Right lobe of liver (tissue), 6 donors: ENCODE data around the gene FOXC1. TPM values are rescaled to one million over a fixed set of nuclear protein-coding genes. Genes with fewer than 3 reads are reported as not detected.

Source experiments
- ATAC-seq, 4 donors: fragments of 200-7000 bp; cut with Tn5 transposase; one replicate each; pipeline ENCODE4 v1.9.1; 2020; ENCODE audit warnings: mild to moderate bottlenecking in 4 of 4, moderate library complexity in 4 of 4
- DNase-seq, 3 donors: peaks; one replicate each; pipeline ENCODE4 v3.0.0-alpha.2; 2020
- H3K27ac ChIP-seq, 3 donors: fragments of 200-600 bp; one replicate each; pipeline ENCODE4 v1.8.0; 2022
- H3K27me3 ChIP-seq, 2 donors: fragments of 200-600 bp; one replicate each; pipeline ENCODE4 v1.8.0; 2022
- H3K36me3 ChIP-seq, 4 donors: fragments of 200-600 bp; sonication (generic) in 1 of 4; one replicate each; pipeline versions ENCODE4 v1.5.1 to v1.8.0; 2017 to 2022; ENCODE audit warnings: control low read depth in 1 of 4
- H3K4me1 ChIP-seq, 4 donors: fragments of 200-600 bp; sonication (generic) in 1 of 4; one replicate each; pipeline versions ENCODE4 v1.5.1 to v1.8.0; 2017 to 2022; ENCODE audit warnings: control low read depth in 1 of 4
- H3K4me3 ChIP-seq, 3 donors: fragments of 200-600 bp; one replicate each; pipeline ENCODE4 v1.8.0; 2022
- H3K9me3 ChIP-seq, 4 donors: fragments of 200-600 bp; sonication (generic) in 1 of 4; one replicate each; pipeline versions ENCODE4 v1.5.1 to v1.8.0; 2017 to 2022; ENCODE audit warnings: control low read depth in 1 of 4
- CTCF ChIP-seq, 4 donors: fragments of 200-600 bp in 3 of 4; fragments of 450-650 bp in 1 of 4; IDR thresholded peaks; one replicate each; pipeline versions ENCODE4 v1.5.1 to v1.8.0; 2016 to 2022; ENCODE audit warnings: antibody characterized with exemption in 4 of 4, mild to moderate bottlenecking in 2 of 4
- POLR2A ChIP-seq: fragments of 450-650 bp; IDR thresholded peaks from one replicate; pipeline ENCODE4 v1.6.1; 2017; ENCODE audit warnings: antibody characterized with exemption, mild to moderate bottlenecking
- WGBS: methylation state at CpG from one replicate; pipeline ENCODE4 v1.1.6; 2018; ENCODE audit warnings: low coverage, low lambda C conversion rate; ENCODE audit not compliant: insufficient coverage; ENCODE audit errors: missing lambda C conversion rate; 5-methylcytosine and 5-hydroxymethylcytosine counted together
- intact Hi-C, 2 donors: fragments of 100-400 bp; cut with DNase I; formaldehyde crosslinking; loops; one replicate each; pipeline versions ENCODE4 v1.11.2 to v1.14.1; 2022
- total RNA-seq, 6 experiments: library from RNA; depleted of rRNA in 2 of 6; stranded (reverse); fragments of >200 nt in 2 of 6; fragmentation: NEBNext Ultra II Directional in 3 of 6; extraction: Animal tissue kit (Norgen Biotek cat#: 25700) in 3 of 6; gene quantifications; one replicate each; pipeline versions ENCODE4 v1.1.0 to v1.2.4, GENCODE V29; 2016 to 2023
- donor health status: DM: no; HTN: yes; CAD: no.
- donor health status: DM: no; HTN: no; CAD: no.
- donor health status: DM: no; HTN: no; CAD: no.
- donor health status: DM: no; HTN: yes; CAD: no.
- donor health status: DM: no; HTN: yes; CAD: no.

FOXC1 gene
- total RNA-seq, 6 experiments from 2014 or later = 0.24 to 0.87 (median 0.50) TPM

GRCh38 chr6:1654054-1654453, 44.3 kb downstream of the FOXC1 start:
- ATAC-seq = no peak
- WGBS = 72% methylated on average over 4 of the region's 4 CpGs
- Histone ChIP-seq H3K4me1 (peaks cover 0 to 5% (median 0%) of the 10 kb centered on the region in 4 donors), H3K9me3 (no peaks in the 10 kb centered on the region), H3K27ac (no peak overlapping the region), H3K27me3 (no peaks in the 10 kb centered on the region), H3K36me3 (no peaks in the 10 kb centered on the region), H3K4me3 (no peak overlapping the region)
- intact Hi-C loops = no loop called here
- TF ChIP-seq POLR2A (no peak), CTCF (IDR thresholded peaks at IDR 0.05) (no peak)
- DNase-seq = no peak

DNA sequence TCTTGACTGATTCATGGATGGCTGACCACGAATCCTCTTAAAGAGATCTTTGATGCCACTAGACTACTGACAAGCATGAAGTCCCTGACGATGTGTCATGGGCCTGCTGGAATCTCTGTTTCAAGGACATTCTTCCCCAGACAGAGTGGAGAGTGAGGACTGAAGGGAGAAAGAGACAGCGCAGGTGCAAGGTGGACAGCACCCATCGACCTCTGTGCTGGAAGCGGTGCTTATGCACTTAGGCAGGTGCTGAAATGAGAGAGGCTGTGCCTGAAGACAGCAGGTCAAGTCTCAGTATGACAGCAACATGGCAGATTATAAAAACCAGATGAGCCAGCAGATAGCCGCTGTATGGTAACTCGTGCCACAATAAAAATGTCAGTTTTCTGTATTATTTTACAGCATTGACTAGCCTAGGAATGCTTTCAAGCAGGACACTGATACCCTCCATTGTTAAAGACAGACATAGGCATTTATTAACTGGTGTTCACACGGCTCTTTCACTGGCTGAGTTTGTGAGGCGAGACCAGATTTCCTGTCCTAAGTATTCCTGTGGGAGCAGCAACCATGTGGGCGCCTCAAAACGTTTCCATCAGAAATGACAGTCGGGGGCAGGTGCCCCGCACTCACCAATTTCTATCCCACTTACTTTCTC, 47.5 kb downstream of the FOXC1 start:
- Histone ChIP-seq H3K27me3 (no peaks in the 10 kb centered on the region), H3K4me1 (no peaks in the 10 kb centered on the region), H3K27ac (no peak overlapping the region), H3K4me3 (no peak overlapping the region), H3K9me3 (no peaks in the 10 kb centered on the region), H3K36me3 (no peaks in the 10 kb centered on the region)
- no peak for DNase-seq
- intact Hi-C loops = no loop called here
- WGBS = 89% methylated on average over 13 of the region's 13 CpGs
- TF ChIP-seq POLR2A (no peak), CTCF (IDR thresholded peaks at IDR 0.05) (no peak)
- ATAC-seq = no peak

DNA sequence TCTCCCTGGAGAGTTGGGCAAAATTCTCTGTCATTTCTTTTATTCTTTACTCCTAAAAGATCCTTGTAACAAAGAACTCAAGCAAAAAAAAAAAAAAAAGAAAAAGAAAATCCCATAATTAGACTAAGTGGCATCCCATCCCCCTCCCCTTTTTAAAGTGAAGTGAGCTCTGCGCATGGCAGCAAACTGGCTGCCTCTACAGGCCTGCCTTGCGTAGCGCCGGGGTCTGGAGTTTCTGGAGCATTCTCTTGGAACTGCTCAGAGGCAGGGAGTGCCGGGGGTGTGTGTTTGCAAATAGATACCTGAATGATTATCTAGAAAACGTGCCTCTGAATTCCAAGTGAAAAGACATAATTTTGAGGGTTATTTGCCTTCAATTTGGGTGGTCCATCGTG, 48.1 kb downstream of the FOXC1 start:
- H3K4me1 ChIP-seq = no peaks in the 10 kb centered on the region
- no peaks in the 10 kb centered on the region for H3K9me3 ChIP-seq
- TF ChIP-seq POLR2A = no peak
- no peak for TF ChIP-seq CTCF (IDR thresholded peaks at IDR 0.05)
- no peak for ATAC-seq
- H3K36me3 ChIP-seq = no peaks in the 10 kb centered on the region
- no peak overlapping the region for H3K4me3 ChIP-seq
- 88% methylated on average over 7 of the region's 7 CpGs for WGBS
- H3K27ac ChIP-seq = no peak overlapping the region
- DNase-seq = no peak
- H3K27me3 ChIP-seq = no peaks in the 10 kb centered on the region
- intact Hi-C loops = no loop called here

- H3K27ac ChIP-seq = no peak overlapping the region
Measured at GRCh38 chr6:1658212-1659005, 48.7 kb downstream of the FOXC1 start.

More at GRCh38 chr6:1658212-1659005, 48.7 kb downstream of the FOXC1 start:
- no peak for TF ChIP-seq POLR2A
- no peak for TF ChIP-seq CTCF (IDR thresholded peaks at IDR 0.05)
- Histone ChIP-seq H3K4me3 (no peak overlapping the region), H3K36me3 (no peaks in the 10 kb centered on the region), H3K4me1 (no peaks in the 10 kb centered on the region), H3K27me3 (no peaks in the 10 kb centered on the region), H3K9me3 (no peaks in the 10 kb centered on the region)
- no peak for DNase-seq
- WGBS = 90% methylated on average over 10 of the region's 15 CpGs
- no peak for ATAC-seq
- intact Hi-C loops = no loop called here
